BE2C (cell line): ENCODE results near the gene SMG6.

Experiments
- DNase-seq: peaks from one replicate; pipeline ENCODE4 v3.0.0-alpha.2; 2020
- H3K27me3 ChIP-seq: fragments of 250-450 bp; sonication (Bioruptor Pico); 2 replicates; pipeline ENCODE4 v1.5.1; 2020; ENCODE audit warnings: mild to moderate bottlenecking
- H3K36me3 ChIP-seq: fragments of 250-450 bp; sonication (Bioruptor Pico); 2 replicates; pipeline ENCODE4 v1.5.1; 2020; ENCODE audit warnings: mild to moderate bottlenecking
- H3K4me1 ChIP-seq: fragments of 250-450 bp; sonication (Bioruptor Pico); 2 replicates; pipeline ENCODE4 v1.5.1; 2020
- H3K4me3 ChIP-seq: 2 replicates; pipeline ENCODE4 v1.5.1; 2011; ENCODE audit warnings: low read depth, low read length
- H3K9me3 ChIP-seq: fragments of 250-450 bp; sonication (Bioruptor Pico); 2 replicates; pipeline ENCODE4 v1.5.1; 2020
- TF ChIP-seq, protein P1 (sequence below): IDR thresholded peaks from 2 replicates; pipeline ENCODE4 v1.5.1; 2012; ENCODE audit warnings: mild to moderate bottlenecking, low read depth, low read length

Gene SMG6

DNA sequence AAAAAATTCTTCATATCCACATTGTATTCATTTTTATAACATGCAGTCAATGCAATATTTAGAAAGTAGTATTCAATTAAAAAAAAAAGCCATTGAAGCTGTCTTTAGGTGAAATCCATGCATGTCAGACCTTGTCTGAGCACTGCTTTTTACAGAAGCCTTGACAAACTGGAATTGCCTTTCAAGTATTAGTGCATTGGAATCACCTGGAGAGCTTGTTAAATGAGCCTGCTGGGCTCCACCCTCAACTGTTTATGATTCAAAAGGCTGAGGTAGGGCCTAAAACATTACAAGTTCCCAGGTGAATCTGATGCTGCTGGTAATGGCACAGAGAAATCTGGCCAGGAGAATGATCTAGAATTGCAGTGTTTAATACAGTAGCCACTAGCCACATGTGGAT lies 162.9 kb downstream of the SMG6 start:
- TF ChIP-seq, protein P1, sequence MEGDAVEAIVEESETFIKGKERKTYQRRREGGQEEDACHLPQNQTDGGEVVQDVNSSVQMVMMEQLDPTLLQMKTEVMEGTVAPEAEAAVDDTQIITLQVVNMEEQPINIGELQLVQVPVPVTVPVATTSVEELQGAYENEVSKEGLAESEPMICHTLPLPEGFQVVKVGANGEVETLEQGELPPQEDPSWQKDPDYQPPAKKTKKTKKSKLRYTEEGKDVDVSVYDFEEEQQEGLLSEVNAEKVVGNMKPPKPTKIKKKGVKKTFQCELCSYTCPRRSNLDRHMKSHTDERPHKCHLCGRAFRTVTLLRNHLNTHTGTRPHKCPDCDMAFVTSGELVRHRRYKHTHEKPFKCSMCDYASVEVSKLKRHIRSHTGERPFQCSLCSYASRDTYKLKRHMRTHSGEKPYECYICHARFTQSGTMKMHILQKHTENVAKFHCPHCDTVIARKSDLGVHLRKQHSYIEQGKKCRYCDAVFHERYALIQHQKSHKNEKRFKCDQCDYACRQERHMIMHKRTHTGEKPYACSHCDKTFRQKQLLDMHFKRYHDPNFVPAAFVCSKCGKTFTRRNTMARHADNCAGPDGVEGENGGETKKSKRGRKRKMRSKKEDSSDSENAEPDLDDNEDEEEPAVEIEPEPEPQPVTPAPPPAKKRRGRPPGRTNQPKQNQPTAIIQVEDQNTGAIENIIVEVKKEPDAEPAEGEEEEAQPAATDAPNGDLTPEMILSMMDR: no peak
- Histone ChIP-seq H3K9me3 (no peaks in the 10 kb centered on the region), H3K4me1 (peaks cover 12% of the 10 kb centered on the region), H3K4me3 (no peak overlapping the region), H3K36me3 (no peaks in the 10 kb centered on the region), H3K27me3 (no peaks in the 10 kb centered on the region)
- no peak for DNase-seq

GRCh38 chr17:2138761-2139160 lies 164.8 kb downstream of the SMG6 start:
- H3K9me3 ChIP-seq: no peaks in the 10 kb centered on the region
- no peaks in the 10 kb centered on the region for H3K36me3 ChIP-seq
- no peaks in the 10 kb centered on the region for H3K27me3 ChIP-seq
- no peak overlapping the region for H3K4me3 ChIP-seq
- H3K4me1 ChIP-seq: peaks cover 12% of the 10 kb centered on the region
- TF ChIP-seq, protein P1: no peak
- peak; percentile 77 for DNase-seq

DNA sequence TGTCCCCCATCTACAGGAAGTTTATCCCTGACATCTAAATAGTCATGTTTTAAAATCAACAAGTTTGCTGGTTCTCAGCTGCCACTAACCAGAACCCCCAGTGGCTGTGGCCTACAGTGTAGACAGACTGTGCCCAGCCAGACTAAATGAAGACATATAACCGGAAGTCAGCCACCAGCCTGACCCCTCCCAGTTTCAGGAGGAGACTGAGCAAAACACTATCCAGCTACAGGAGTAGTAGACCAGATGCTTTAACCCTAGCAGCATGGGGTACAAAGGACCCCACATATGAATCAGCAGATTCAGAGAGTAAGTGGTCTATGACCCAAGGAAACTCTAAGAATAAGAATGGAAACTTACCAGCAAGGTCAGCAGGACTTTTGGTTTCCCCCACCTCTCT lies 165.3 kb downstream of the SMG6 start:
- Histone ChIP-seq H3K36me3 (no peaks in the 10 kb centered on the region), H3K4me3 (no peak overlapping the region), H3K4me1 (peaks cover 12% of the 10 kb centered on the region), H3K9me3 (no peaks in the 10 kb centered on the region), H3K27me3 (no peaks in the 10 kb centered on the region)
- TF ChIP-seq, protein P1: no peak
- DNase-seq: peak; percentile 57

- no peaks in the 10 kb centered on the region for H3K9me3 ChIP-seq
- no peak for DNase-seq
- TF ChIP-seq, protein P1: no peak
- no peak overlapping the region for H3K4me3 ChIP-seq
- H3K36me3 ChIP-seq: no peaks in the 10 kb centered on the region
- peaks cover 12% of the 10 kb centered on the region for H3K4me1 ChIP-seq
- H3K27me3 ChIP-seq: no peaks in the 10 kb centered on the region
These were observed 166.1 kb downstream of the SMG6 start for GRCh38 chr17:2137342-2138098.

GRCh38 chr17:2136241-2136640 lies 167.3 kb downstream of the SMG6 start:
- Histone ChIP-seq H3K4me1 (peaks cover 12% of the 10 kb centered on the region), H3K4me3 (no peak overlapping the region), H3K27me3 (no peaks in the 10 kb centered on the region), H3K36me3 (no peaks in the 10 kb centered on the region), H3K9me3 (no peaks in the 10 kb centered on the region)
- DNase-seq: no peak
- TF ChIP-seq, protein P1: no peak

- Histone ChIP-seq H3K9me3 (no peaks in the 10 kb centered on the region), H3K36me3 (no peaks in the 10 kb centered on the region), H3K4me3 (no peak overlapping the region), H3K4me1 (no peaks in the 10 kb centered on the region), H3K27me3 (no peaks in the 10 kb centered on the region)
- DNase-seq: no peak
- TF ChIP-seq, protein P1: no peak
These were observed 175.6 kb downstream of the SMG6 start for GRCh38 chr17:2128011-2128410.
